Adipose tissue (tissue), 3 donors: ENCODE results near the gene DAGLA. TPM values are rescaled to one million over a fixed set of nuclear protein-coding genes. Genes with fewer than 3 reads are reported as not detected.

Experiments
- H3K27ac ChIP-seq: one replicate; pipeline ENCODE4 v1.5.1; 2013; ENCODE audit warnings: low read depth, low read length
- WGBS, 3 donors: extraction: QIAGEN DNeasy Blood & Tissue Kit; methylation state at CpG; one replicate each; pipeline ENCODE4 v1.1.7; 2013; 5-methylcytosine and 5-hydroxymethylcytosine counted together
- polyA plus RNA-seq, 3 donors: library from polyadenylated mRNA; stranded (reverse); fragments of 200-250 nt; gene quantifications; one replicate each; pipeline ENCODE4 v1.2.3, GENCODE V29; 2013
- donor health status: healthy with polysubstance abuse.
- donor health status: Bipolar disorder and iron deficiency.
- donor health status: healthy.

DAGLA gene
- polyA plus RNA-seq, 3 donors, result 1.1 to 2.6 (median 2.1) TPM

DNA sequence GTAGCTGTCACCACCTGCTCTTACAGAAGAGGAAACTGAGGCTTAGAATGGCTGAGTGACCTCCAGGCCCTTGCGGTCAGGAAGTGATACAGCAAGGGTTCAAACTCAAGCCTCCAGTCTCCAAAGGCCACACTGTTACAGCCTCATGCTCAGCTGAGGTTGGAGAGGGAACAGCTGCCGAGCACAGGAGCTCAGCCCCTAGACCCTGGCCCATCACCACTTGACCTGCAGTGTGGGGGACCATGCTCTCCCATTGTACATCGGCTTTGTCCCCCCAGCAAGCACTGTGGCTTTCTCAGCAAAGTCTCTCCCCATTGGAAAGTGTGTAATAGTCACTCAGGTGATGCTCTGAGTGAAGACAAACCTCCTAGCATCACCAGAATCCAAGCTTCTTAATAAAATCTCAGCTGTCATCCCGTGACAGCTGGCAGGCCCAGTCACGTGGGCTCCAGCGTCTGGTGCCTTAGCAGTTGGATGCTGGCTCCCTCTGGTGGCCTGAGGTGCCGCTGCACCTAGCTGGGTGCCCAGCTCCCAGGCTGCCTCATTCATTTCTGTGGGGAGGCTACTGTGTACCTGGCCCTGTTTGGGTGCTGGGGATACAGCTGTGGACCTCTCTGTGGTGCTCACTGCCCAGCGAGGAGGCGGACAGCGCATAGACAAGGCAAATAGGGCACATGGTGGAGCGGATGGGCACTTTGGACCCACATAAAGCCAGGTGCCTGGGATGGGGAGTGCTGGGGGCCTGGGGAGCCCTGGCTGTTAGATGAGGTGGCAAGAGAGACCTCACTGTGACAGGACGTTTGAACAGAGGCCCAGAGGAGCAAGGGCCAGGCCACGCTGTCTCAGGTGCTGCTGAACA lies 53.2 kb downstream of the DAGLA start:
- no peak overlapping the region for H3K27ac ChIP-seq
- 26 to 29% (median 26%) methylated on average over 13 of the region's 13 CpGs for WGBS, 3 donors

DNA sequence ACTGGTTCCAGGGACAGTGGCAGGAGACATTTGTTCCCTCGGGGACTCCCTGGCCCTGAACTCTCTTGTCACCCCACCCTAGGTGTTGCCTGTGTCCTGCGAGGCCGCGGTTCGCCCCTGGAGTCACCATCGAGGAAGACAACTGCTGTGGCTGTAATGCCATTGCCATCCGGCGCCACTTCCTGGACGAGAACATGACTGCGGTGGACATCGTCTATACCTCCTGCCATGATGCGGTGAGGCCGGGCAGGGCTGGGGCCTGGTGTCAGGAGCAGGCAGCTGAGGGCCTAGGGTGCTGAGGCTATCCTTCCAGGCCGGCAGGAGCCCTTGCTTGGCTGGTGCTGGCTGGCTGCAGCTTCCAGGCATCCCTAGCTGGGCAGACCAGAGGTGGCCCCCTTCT lies 54.6 kb downstream of the DAGLA start:
- 90 to 94% (median 92%) methylated on average over 14 of the region's 14 CpGs for WGBS, 3 donors
- H3K27ac ChIP-seq, result no peak overlapping the region

DNA sequence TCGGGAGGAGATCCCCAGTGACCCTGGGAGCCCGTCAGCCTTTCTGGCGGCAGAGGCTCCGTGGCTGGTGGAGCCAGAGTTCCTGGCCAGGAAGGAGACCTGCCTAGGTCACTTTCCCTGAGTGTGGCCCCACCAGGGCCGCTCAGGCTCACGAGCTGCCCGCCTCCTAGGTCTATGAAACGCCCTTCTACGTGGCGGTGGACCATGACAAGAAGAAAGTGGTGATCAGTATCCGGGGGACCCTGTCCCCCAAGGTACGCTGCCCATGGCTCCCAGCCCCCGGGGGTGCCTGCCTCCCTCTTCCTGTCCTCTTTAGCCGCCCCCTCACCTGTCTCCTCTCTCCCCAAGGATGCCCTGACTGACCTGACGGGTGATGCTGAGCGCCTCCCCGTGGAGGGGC lies 55.2 kb downstream of the DAGLA start:
- WGBS, 3 donors, result 89 to 94% (median 90%) methylated on average over 16 to 17 of the region's 17 CpGs
- no peak overlapping the region for H3K27ac ChIP-seq

DNA sequence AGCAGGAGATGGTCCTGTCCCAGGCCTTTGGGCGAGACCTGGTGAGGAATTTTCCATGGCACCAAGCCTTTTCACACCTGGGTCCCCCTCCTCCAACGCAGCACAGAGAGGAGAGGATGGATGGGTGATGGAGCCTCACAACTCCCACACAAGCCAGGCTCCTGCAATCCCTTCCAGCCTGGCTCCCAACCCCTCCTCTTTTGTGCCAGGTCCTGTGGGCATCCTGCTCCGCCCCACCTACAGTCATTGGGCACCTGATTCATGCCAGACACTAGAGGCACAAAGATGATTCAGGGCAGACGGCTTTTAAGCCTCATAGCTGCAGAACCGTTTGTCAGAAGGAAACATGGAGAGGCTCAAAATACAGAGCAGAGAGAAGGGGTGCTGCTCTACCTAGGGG lies 56.1 kb downstream of the DAGLA start:
- WGBS, 3 donors, result 82 to 87% (median 85%) methylated on average over 5 of the region's 5 CpGs
- no peak overlapping the region for H3K27ac ChIP-seq

DNA sequence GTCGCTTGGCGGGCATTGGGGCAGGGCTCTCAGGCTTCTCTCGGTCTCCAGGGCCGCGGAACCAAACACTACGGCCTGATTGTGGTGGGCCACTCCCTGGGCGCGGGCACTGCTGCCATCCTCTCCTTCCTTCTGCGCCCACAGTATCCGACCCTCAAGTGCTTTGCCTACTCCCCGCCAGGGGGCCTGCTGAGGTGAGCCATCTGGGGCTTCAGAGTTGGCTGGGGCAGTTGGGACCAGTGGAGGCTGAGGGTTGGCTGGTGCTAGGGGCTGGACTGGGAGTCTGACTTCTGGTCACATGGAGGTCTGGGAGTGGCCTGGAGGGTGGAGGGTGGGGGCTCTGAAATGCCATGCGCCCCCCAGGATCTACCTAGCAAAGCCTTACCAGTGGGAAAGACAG lies 56.9 kb downstream of the DAGLA start:
- H3K27ac ChIP-seq, result no peak overlapping the region
- 83 to 93% (median 93%) methylated on average over 12 of the region's 12 CpGs for WGBS, 3 donors

- WGBS, 3 donors, result 81 to 90% (median 88%) methylated on average over 21 to 23 of the region's 23 CpGs
- H3K27ac ChIP-seq, result no peak overlapping the region
Observed at GRCh38 chr11:61737636-61738386, 57.6 kb downstream of the DAGLA start.

GRCh38 chr11:61738776-61739175 lies 58.6 kb downstream of the DAGLA start:
- 80 to 95% (median 83%) methylated on average over 3 to 7 of the region's 7 CpGs for WGBS, 3 donors

GRCh38 chr11:61739413-61739812 lies 59.2 kb downstream of the DAGLA start:
- no peak overlapping the region for H3K27ac ChIP-seq
- 91 to 94% (median 94%) methylated on average over 15 of the region's 15 CpGs for WGBS, 3 donors

More at GRCh38 chr11:61738776-61739175, 58.6 kb downstream of the DAGLA start:
- no peak overlapping the region for H3K27ac ChIP-seq

GRCh38 chr11:61739966-61740365 lies 59.8 kb downstream of the DAGLA start:
- WGBS, 3 donors, result 60 to 79% (median 78%) methylated on average over 5 to 7 of the region's 7 CpGs
- no peak overlapping the region for H3K27ac ChIP-seq

DNA sequence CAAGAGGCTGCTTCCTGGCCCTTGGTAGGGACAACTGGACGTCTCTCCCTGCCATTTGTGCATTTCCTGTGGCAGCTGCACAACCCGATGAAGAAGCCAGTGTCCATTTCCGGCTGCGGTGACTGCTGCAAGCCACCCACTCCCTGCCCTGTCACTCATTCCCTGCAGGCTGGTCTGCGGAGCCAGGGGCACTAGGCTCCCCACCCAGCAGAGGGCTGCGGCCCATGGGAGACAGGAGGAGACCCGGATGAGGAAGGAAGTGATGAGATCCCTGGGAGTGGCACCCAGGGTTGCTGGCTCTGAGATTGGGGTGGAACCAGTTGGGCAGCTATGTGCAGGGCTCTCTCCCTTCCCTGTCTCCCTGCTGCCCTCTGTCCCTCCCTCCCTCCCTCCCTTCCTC lies 62.2 kb downstream of the DAGLA start:
- 41 to 82% (median 47%) methylated on average over 7 of the region's 7 CpGs for WGBS, 3 donors
- H3K27ac ChIP-seq, result no peak overlapping the region

DNA sequence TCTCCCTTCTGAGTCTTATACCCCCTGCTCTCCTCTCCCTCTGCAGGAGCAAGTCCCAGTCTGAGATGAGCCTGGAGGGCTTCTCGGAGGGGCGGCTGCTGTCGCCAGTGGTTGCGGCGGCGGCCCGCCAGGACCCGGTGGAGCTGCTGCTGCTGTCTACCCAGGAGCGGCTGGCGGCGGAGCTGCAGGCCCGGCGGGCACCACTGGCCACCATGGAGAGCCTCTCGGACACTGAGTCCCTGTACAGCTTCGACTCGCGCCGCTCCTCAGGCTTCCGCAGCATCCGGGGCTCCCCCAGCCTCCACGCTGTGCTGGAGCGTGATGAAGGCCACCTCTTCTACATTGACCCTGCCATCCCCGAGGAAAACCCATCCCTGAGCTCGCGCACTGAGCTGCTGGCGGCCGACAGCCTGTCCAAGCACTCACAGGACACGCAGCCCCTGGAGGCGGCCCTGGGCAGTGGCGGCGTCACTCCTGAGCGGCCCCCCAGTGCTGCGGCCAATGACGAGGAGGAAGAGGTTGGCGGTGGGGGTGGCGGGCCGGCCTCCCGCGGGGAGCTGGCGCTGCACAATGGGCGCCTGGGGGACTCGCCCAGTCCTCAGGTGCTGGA lies 63.4 kb downstream of the DAGLA start:
- WGBS, 3 donors, result 92 to 94% (median 92%) methylated on average over 42 of the region's 42 CpGs
- H3K27ac ChIP-seq, result no peak overlapping the region

DNA sequence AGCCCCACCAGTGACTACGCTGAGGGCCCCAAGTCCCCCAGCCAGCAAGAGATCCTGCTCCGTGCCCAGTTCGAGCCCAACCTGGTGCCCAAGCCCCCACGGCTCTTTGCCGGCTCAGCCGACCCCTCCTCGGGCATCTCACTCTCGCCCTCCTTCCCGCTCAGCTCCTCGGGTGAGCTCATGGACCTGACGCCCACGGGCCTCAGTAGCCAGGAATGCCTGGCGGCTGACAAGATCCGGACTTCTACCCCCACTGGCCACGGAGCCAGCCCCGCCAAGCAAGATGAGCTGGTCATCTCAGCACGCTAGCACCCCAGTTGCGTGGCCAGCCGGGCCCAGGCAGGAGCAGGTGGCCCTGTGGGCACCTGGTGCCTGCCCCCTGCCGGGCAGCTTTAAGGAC lies 64.0 kb downstream of the DAGLA start:
- H3K27ac ChIP-seq, result no peak overlapping the region
- WGBS, 3 donors, result 91 to 93% (median 93%) methylated on average over 20 of the region's 20 CpGs

DNA sequence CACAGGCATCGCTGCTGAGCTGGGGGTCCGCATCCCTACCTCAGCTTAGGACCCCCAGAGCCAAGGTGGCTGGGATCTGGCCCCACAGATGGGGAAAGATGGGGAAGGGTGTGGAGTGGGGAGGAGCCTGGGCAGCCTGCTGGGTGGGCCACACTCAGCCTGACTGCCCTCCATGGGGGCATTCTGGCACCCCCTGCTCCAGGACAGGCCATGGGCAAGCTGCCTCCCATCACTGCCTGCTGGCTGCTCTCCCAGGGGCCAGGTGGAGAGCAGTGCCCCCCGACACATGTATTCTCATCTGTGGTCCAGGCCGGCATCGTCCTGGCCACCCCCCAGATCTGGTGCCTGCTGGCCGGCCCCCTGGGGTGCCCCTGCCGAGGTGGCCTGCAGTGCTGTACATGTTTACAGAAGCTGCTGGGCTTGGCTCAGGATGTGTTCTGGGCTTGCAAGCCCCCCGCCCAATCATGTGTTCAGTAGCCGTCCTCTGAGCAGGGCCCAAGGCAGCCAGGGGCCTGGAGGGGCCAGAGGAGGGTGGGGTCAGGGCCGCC lies 64.5 kb downstream of the DAGLA start:
- WGBS, 3 donors, result 84 to 93% (median 90%) methylated on average over 10 of the region's 10 CpGs
- H3K27ac ChIP-seq, result no peak overlapping the region

DNA sequence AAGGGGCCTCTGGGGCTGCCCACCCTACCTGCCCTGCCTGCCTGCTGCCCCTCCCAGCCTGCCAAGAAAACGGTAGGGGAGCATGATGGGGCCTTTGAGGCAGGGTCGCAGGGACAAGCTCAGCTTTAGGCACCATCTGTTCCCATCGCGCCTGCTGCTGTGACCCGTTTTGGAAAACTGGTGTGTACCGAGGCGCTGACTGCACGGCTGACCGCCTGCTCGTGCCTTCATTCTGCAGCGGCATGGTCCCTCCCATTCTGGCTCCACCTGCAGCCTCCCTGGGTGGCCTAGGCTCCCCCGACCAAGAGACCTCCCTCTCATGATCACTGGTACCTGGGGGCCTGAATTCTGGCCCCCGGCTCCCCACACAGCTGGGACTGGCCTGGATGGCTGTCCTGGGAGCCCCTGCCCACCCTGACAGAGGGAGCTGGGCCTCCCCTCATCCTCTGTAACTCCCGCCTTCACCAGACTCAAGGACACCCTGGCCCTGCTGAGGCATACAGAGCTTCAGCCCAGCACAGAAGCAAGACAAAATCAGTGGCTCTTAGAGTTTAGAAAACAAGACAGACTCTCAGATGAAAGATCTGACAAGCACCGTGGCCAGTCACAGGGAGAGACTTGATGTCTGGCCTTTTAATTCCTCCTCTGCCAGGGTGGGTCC lies 65.7 kb downstream of the DAGLA start:
- no peak overlapping the region for H3K27ac ChIP-seq
- WGBS, 3 donors, result 70 to 79% (median 70%) methylated on average over 15 of the region's 15 CpGs

DNA sequence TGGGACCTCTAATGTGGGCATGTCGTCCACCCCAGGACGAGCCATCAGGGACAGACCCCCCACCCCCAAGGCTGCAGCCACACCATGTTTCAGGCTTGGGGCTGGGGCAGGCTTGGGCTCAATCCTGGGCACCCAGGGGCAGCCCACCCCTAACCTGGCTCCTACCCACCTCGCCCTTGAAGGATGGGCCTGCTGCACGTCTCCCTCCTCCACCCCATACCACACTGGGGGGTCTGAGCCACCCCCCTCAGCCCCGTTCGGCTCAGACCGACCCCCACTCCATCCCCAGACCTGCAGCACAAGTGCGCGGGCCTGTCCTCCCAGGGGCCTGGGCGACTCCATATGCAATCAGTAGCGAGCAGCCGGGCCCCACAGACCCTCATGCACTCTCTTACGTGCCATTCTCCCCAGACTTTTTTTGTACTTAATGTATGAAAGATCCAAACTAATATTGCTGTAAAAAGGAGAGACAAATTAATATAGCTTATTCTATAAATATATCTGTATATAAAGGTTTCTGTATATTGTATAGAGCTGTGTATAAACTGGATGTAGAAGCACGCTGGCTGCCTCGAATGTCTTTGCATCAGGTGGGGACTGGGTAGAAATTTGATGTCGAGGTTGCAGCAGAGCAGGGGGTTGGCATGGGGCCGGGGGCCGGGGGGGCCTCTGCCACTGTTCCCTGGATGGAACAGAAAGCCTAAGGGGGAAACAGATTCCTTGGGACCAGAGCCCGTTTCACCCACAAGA lies 66.4 kb downstream of the DAGLA start:
- WGBS, 3 donors, result 76 to 82% (median 80%) methylated on average over 19 of the region's 19 CpGs

DNA sequence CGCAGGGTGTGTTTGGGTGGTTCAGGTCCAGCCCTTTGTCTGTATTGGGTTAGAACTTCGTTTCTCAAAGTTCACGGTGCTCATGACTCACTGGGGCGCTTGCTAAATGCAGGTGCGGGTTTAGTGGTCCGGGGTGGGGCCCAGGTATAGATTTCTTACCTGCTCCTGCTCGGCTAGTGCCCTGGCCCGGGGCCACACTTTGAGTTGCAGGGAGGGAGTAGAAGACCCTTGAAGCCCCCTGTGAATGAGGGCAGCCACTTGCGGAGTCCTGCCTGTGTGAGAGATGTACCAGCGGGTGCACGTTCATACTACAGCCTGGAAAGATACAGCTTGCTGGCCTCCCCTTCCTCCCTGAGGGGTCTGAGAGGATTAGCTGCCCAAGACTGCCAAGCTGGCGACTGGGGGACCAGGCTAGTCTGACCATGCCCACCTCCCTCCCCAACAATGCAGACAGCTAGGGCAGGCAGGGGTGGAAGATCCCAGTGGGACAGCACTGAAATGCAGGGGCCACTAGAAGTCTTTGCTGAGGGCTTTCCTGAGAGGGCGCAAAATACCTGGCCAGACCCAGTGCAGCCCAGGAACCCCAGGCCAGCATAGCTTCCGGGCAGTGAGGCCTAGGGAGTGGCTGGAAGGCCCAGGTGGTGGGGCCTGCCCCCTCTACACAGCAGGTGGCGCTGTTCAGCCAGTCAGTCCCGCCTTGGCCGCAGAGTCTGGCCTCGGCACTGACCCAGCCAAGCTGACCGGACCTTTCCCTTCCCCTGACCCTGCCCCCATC lies 67.2 kb downstream of the DAGLA start:
- no peak overlapping the region for H3K27ac ChIP-seq
- WGBS, 3 donors, result 55 to 62% (median 59%) methylated on average over 19 of the region's 19 CpGs

More for the DNA sequence above, 66.4 kb downstream of the DAGLA start:
- H3K27ac ChIP-seq, result no peak overlapping the region

- H3K27ac ChIP-seq, result no peak overlapping the region
- WGBS, 3 donors, result 25 to 50% (median 31%) methylated on average over 3 of the region's 3 CpGs
Observed at GRCh38 chr11:61747967-61748285, 67.7 kb downstream of the DAGLA start.
